HepG2 (cell line): Measurements from ENCODE around the gene HSPA1L. TPM values are rescaled to one million over a fixed set of nuclear protein-coding genes. Genes with fewer than 3 reads are reported as not detected.

Source experiments
- DR1 ChIP-seq: sonication (generic); formaldehyde crosslinking; IDR thresholded peaks from 2 replicates; pipeline ENCODE4 v1.8.0; 2021; ENCODE audit warnings: mild to moderate bottlenecking, missing genetic modification reagents, inconsistent platforms
- FIP1L1 ChIP-seq: fragments of 200-400 bp; formaldehyde crosslinking; IDR thresholded peaks from 2 replicates; pipeline ENCODE4 v1.6.1; 2018; ENCODE audit warnings: low read depth, mild to moderate bottlenecking, low read length, moderate library complexity, borderline replicate concordance; ENCODE audit not compliant: insufficient read depth
- FOXA3 ChIP-seq: IDR thresholded peaks from 2 replicates; pipeline ENCODE4 v1.6.1; 2016; ENCODE audit warnings: missing genetic modification reagents, missing compliant biosample characterization
- MEIS1 ChIP-seq: sonication (generic); formaldehyde crosslinking; IDR thresholded peaks from 2 replicates; pipeline ENCODE4 v1.9.0; 2021; ENCODE audit warnings: mild to moderate bottlenecking, missing genetic modification reagents, moderate library complexity, borderline replicate concordance
- NFYC ChIP-seq: IDR thresholded peaks from 2 replicates; pipeline ENCODE4 v1.6.1; 2016; ENCODE audit warnings: missing genetic modification reagents, missing compliant biosample characterization
- NR2F1 ChIP-seq, 2 experiments: fragments of 450-650 bp in 1 of 2; formaldehyde crosslinking in 1 of 2; IDR thresholded peaks; 2 replicates each; pipeline versions ENCODE4 v1.5.0 to v1.6.1; 2016 to 2020; ENCODE audit warnings: mild to moderate bottlenecking in 1 of 2, missing compliant biosample characterization in 1 of 2, missing genetic modification reagents in 1 of 2, moderate library complexity in 1 of 2
- PHF8 ChIP-seq: sonication (generic); formaldehyde crosslinking; IDR thresholded peaks from 2 replicates; pipeline ENCODE4 v1.5.0; 2020; ENCODE audit warnings: missing genetic modification reagents
- RAD51 ChIP-seq: fragments of 450-650 bp; IDR thresholded peaks from 2 replicates; pipeline ENCODE4 v1.6.1; 2016; ENCODE audit warnings: borderline replicate concordance
- SMAD9 ChIP-seq: sonication (generic); formaldehyde crosslinking; IDR thresholded peaks from 2 replicates; pipeline ENCODE4 v1.5.1; 2020; ENCODE audit warnings: mild to moderate bottlenecking, missing genetic modification reagents
- TCF7L2 ChIP-seq: IDR thresholded peaks from 2 replicates; pipeline ENCODE4 v1.6.1; 2011; ENCODE audit warnings: mild to moderate bottlenecking, low read depth, low read length, moderate library complexity
- ZFAT ChIP-seq: sonication (generic); formaldehyde crosslinking; conservative IDR thresholded peaks from 2 replicates; pipeline ENCODE4 v1.8.1; 2023; ENCODE audit warnings: missing genetic modification reagents, inconsistent platforms
- ZNF605 ChIP-seq: sonication (generic); formaldehyde crosslinking; IDR thresholded peaks from 2 replicates; pipeline ENCODE4 v1.8.0; 2022; ENCODE audit warnings: mild to moderate bottlenecking, missing genetic modification reagents
- ZNF749 ChIP-seq: sonication (generic); formaldehyde crosslinking; IDR thresholded peaks from 2 replicates; pipeline ENCODE4 v1.8.0; 2022; ENCODE audit warnings: mild to moderate bottlenecking, missing genetic modification reagents, moderate library complexity, borderline replicate concordance
- ZNF761 ChIP-seq: sonication (generic); formaldehyde crosslinking; conservative IDR thresholded peaks from 2 replicates; pipeline ENCODE4 v1.4.0; 2020; ENCODE audit warnings: mild to moderate bottlenecking, missing genetic modification reagents
- polyA plus RNA-seq, 8 experiments: library from polyadenylated mRNA; depleted of rRNA in 3 of 8; stranded (reverse) in 7 of 8; unstranded in 1 of 8; fragments of >200 nt; fragmentation: Illumina TruSeq in 4 of 8; extraction: Trizol in 4 of 8; gene quantifications; 2 replicates each; pipeline versions ENCODE4 v1.2.1 to v1.2.3, GENCODE V29; 2011 to 2016; ENCODE audit warnings: low read depth in 4 of 8, missing spikeins in 1 of 8, mixed read lengths in 1 of 8; ENCODE audit not compliant: insufficient read depth in 1 of 8
- total RNA-seq, 5 experiments: library from RNA; depleted of rRNA; stranded (reverse); fragments of >200 nt; fragmentation: Illumina TruSeq; extraction: Trizol; gene quantifications; 2 replicates each; pipeline ENCODE4 v1.2.3, GENCODE V29; 2016; ENCODE audit warnings: low read depth in 1 of 5
- TF ChIP-seq, protein P1 (sequence below): sonication (generic); formaldehyde crosslinking; IDR thresholded peaks from 2 replicates; pipeline ENCODE4 v1.5.1; 2020; ENCODE audit warnings: mild to moderate bottlenecking, missing genetic modification reagents, moderate library complexity
- TF ChIP-seq, protein P2 (sequence below): sonication (generic); formaldehyde crosslinking; IDR thresholded peaks from 2 replicates; pipeline ENCODE4 v1.5.0; 2020; ENCODE audit warnings: mild to moderate bottlenecking, missing genetic modification reagents
- TF ChIP-seq, protein P3 (sequence below): sonication (generic); formaldehyde crosslinking; IDR thresholded peaks from 2 replicates; pipeline ENCODE4 v1.5.0; 2020; ENCODE audit warnings: mild to moderate bottlenecking, low read depth, missing genetic modification reagents, borderline replicate concordance
- TF ChIP-seq, protein P4 (sequence below): sonication (generic); formaldehyde crosslinking; IDR thresholded peaks from 2 replicates; pipeline ENCODE4 v1.4.0; 2020; ENCODE audit warnings: missing genetic modification reagents; ENCODE audit errors: not compliant biosample characterization
- TF ChIP-seq, protein P5 (sequence below): sonication (generic); formaldehyde crosslinking; IDR thresholded peaks from 2 replicates; pipeline ENCODE4 v1.5.0; 2020; ENCODE audit warnings: missing genetic modification reagents
- TF ChIP-seq, protein P6 (sequence below): sonication (generic); formaldehyde crosslinking; IDR thresholded peaks from 2 replicates; pipeline ENCODE4 v1.4.0; 2020; ENCODE audit warnings: missing genetic modification reagents, borderline replicate concordance

Gene HSPA1L
- total and polyA plus RNA-seq, 2 of the 13 experiments (the other 11 are each of a cell fraction or from before 2014, with no cell fraction given): 0.55 to 1.0 TPM

DNA sequence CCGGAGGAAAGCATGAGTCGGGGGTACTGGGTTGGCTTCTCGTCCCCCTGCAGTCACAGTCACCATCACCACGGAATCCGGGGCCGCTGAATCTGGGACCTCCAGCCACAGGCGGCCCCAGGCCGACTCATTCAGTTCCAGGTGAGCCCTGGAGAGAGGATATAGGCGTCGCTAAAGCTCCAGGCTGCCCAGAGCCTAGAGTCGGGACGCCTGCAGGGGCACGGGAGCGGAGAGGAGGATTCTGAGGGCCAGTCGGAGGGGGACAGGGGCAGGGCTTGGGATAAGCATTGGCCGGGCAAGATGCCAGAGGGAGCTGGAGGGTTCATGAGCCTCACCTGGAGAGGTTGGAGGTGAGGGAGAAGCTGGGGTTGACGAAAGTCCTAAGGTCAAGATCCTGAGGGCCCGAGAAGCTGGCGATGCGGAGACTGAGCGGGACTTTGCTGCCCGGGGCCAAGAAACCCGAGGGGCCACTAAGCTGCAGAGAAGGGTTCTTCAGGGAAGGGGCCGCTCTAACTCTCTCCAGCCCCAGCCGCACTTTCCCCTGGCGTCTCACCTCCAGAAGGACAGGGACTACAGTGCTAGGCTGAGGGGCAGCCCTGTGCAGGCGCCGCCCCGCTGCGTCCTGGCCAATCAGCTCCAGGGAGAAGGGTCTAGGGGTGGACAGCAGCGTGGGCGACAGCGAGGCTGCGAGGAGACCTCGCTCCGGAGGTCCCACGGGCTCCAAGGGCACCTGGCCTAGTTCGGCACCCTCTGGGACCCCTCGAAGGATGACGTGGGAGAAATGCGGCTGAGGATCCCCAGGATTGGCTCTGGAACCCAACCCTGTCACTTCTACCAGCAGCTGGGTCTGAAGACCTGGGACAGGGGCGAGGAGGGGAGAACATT is 48.9 kb downstream of the HSPA1L start (continued):
- TF ChIP-seq, protein P1, sequence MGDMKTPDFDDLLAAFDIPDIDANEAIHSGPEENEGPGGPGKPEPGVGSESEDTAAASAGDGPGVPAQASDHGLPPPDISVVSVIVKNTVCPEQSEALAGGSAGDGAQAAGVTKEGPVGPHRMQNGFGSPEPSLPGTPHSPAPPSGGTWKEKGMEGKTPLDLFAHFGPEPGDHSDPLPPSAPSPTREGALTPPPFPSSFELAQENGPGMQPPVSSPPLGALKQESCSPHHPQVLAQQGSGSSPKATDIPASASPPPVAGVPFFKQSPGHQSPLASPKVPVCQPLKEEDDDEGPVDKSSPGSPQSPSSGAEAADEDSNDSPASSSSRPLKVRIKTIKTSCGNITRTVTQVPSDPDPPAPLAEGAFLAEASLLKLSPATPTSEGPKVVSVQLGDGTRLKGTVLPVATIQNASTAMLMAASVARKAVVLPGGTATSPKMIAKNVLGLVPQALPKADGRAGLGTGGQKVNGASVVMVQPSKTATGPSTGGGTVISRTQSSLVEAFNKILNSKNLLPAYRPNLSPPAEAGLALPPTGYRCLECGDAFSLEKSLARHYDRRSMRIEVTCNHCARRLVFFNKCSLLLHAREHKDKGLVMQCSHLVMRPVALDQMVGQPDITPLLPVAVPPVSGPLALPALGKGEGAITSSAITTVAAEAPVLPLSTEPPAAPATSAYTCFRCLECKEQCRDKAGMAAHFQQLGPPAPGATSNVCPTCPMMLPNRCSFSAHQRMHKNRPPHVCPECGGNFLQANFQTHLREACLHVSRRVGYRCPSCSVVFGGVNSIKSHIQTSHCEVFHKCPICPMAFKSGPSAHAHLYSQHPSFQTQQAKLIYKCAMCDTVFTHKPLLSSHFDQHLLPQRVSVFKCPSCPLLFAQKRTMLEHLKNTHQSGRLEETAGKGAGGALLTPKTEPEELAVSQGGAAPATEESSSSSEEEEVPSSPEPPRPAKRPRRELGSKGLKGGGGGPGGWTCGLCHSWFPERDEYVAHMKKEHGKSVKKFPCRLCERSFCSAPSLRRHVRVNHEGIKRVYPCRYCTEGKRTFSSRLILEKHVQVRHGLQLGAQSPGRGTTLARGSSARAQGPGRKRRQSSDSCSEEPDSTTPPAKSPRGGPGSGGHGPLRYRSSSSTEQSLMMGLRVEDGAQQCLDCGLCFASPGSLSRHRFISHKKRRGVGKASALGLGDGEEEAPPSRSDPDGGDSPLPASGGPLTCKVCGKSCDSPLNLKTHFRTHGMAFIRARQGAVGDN (CRISPR knock-in tag): peak; percentile 97
- TF ChIP-seq, protein P2, sequence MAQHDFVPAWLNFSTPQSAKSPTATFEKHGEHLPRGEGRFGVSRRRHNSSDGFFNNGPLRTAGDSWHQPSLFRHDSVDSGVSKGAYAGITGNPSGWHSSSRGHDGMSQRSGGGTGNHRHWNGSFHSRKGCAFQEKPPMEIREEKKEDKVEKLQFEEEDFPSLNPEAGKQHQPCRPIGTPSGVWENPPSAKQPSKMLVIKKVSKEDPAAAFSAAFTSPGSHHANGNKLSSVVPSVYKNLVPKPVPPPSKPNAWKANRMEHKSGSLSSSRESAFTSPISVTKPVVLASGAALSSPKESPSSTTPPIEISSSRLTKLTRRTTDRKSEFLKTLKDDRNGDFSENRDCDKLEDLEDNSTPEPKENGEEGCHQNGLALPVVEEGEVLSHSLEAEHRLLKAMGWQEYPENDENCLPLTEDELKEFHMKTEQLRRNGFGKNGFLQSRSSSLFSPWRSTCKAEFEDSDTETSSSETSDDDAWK (CRISPR knock-in tag): no peak
- TF ChIP-seq, protein P3, sequence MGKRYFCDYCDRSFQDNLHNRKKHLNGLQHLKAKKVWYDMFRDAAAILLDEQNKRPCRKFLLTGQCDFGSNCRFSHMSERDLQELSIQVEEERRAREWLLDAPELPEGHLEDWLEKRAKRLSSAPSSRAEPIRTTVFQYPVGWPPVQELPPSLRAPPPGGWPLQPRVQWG (CRISPR knock-in tag): no peak
- no peak for TF ChIP-seq ZNF761 (CRISPR knock-in tag)
- no peak for TF ChIP-seq TCF7L2
- 0 out of 2 replicates have a peak, but pooled peaks have one; percentile 40 for TF ChIP-seq DR1 (CRISPR knock-in tag)
- TF ChIP-seq PHF8 (CRISPR knock-in tag): peak; percentile 49
- TF ChIP-seq ZNF605 (CRISPR knock-in tag): peak; percentile 84
- peak; percentile 69; the same call in 1 of the 2 replicates for TF ChIP-seq SMAD9
- TF ChIP-seq FOXA3 (CRISPR knock-in tag): 0 out of 2 replicates have a peak, but pooled peaks have one; percentile 8
- no peak for TF ChIP-seq NR2F1 (CRISPR knock-in tag; IDR thresholded peaks at IDR 0.05)
- no peak for TF ChIP-seq ZFAT (CRISPR knock-in tag)
- no peak for TF ChIP-seq MEIS1
- no peak for TF ChIP-seq ZNF749 (CRISPR knock-in tag)
- no peak for TF ChIP-seq RAD51
- TF ChIP-seq, protein P4, sequence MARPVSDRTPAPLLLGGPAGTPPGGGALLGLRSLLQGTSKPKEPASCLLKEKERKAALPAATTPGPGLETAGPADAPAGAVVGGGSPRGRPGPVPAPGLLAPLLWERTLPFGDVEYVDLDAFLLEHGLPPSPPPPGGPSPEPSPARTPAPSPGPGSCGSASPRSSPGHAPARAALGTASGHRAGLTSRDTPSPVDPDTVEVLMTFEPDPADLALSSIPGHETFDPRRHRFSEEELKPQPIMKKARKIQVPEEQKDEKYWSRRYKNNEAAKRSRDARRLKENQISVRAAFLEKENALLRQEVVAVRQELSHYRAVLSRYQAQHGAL (CRISPR knock-in tag): no peak
- TF ChIP-seq, protein P5, sequence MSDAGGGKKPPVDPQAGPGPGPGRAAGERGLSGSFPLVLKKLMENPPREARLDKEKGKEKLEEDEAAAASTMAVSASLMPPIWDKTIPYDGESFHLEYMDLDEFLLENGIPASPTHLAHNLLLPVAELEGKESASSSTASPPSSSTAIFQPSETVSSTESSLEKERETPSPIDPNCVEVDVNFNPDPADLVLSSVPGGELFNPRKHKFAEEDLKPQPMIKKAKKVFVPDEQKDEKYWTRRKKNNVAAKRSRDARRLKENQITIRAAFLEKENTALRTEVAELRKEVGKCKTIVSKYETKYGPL (CRISPR knock-in tag): no peak
- TF ChIP-seq NFYC (CRISPR knock-in tag): peak; percentile 75
- TF ChIP-seq FIP1L1: no peak
- TF ChIP-seq, protein P6, sequence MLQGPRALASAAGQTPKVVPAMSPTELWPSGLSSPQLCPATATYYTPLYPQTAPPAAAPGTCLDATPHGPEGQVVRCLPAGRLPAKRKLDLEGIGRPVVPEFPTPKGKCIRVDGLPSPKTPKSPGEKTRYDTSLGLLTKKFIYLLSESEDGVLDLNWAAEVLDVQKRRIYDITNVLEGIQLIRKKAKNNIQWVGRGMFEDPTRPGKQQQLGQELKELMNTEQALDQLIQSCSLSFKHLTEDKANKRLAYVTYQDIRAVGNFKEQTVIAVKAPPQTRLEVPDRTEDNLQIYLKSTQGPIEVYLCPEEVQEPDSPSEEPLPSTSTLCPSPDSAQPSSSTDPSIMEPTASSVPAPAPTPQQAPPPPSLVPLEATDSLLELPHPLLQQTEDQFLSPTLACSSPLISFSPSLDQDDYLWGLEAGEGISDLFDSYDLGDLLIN (CRISPR knock-in tag): no peak
